ENCODE results near the gene APOC3.
A peak's percentile ranks its signal among the peaks of the same experiment; 100 is the strongest.

APOC3 gene

DNA sequence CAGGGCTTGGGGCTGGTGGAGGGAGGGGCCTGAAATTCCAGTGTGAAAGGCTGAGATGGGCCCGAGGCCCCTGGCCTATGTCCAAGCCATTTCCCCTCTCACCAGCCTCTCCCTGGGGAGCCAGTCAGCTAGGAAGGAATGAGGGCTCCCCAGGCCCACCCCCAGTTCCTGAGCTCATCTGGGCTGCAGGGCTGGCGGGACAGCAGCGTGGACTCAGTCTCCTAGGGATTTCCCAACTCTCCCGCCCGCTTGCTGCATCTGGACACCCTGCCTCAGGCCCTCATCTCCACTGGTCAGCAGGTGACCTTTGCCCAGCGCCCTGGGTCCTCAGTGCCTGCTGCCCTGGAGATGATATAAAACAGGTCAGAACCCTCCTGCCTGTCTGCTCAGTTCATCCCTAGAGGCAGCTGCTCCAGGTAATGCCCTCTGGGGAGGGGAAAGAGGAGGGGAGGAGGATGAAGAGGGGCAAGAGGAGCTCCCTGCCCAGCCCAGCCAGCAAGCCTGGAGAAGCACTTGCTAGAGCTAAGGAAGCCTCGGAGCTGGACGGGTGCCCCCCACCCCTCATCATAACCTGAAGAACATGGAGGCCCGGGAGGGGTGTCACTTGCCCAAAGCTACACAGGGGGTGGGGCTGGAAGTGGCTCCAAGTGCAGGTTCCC lies at the start of gene APOC3:
APOC3 (plus strand) TSS at position 383 of the 659 bp plus-strand sequence. CDS start 676 bp downstream, outside the sequence.
- Histone ChIP-seq H3K27me3 (ENCODE audit: low read depth, low read length) (no peaks in the 10 kb centered on the region), H3K27ac (ENCODE audit: low read length) (no peak within 1 kb of the TSS), H3K9me3 (ENCODE audit: control insufficient read depth in 1 of 2, low read length in 2 of 2) (no peaks in the 10 kb centered on the region), H3K4me3 (ENCODE audit: low read depth in 1 of 2, low read length in 2 of 2) (no peak within 1 kb of the TSS), H3K4me1 (ENCODE audit: control insufficient read depth in 1 of 2, insufficient read depth in 2 of 2, low read length in 2 of 2) (peaks cover 0 to under 1% of the 10 kb centered on the region in 2 donors), H3K36me3 (ENCODE audit: control insufficient read depth in 1 of 2, insufficient read depth in 2 of 2, low read length in 2 of 2) (no peaks in the 10 kb centered on the region)

DNA sequence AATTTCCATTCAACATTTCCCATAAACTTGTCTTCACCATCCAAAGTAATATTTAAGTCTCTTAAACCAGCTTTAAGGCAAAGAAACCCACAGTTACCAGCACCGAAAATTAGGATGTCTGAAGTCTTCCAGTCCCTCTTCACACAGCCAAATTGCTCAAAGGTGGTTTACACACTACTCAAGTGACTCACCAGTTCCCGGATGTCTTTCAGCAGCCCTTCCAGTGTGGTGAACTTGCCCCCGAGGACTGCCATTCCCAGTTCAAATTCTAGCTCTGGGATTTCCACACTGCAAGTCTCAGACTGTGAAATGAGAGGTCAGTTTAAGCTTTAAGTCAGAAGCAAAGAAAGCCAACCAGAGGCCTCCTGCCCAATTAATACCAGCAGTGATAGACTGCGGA lies 47.0 kb upstream of the APOC3 start:
- Histone ChIP-seq H3K9me3 (ENCODE audit: control insufficient read depth in 1 of 2, low read length in 2 of 2) (no peaks in the 10 kb centered on the region), H3K4me1 (ENCODE audit: control insufficient read depth in 1 of 2, insufficient read depth in 2 of 2, low read length in 2 of 2) (peaks cover 8 to 13% of the 10 kb centered on the region in 2 donors), H3K4me3 (ENCODE audit: low read depth in 1 of 2, low read length in 2 of 2) (no peak overlapping the region), H3K36me3 (ENCODE audit: control insufficient read depth in 1 of 2, insufficient read depth in 2 of 2, low read length in 2 of 2) (peaks cover 80 to 82% of the 10 kb centered on the region in 2 donors), H3K27ac (ENCODE audit: low read length) (no peak overlapping the region), H3K27me3 (ENCODE audit: low read depth, low read length) (no peaks in the 10 kb centered on the region)

GRCh38 chr11:116786326-116786725 lies 43.4 kb upstream of the APOC3 start:
- no peaks in the 10 kb centered on the region for H3K9me3 ChIP-seq (ENCODE audit: control insufficient read depth in 1 of 2, low read length in 2 of 2)
- no peaks in the 10 kb centered on the region for H3K27me3 ChIP-seq (ENCODE audit: low read depth, low read length)
- H3K27ac ChIP-seq (ENCODE audit: low read length) = no peak overlapping the region
- peaks cover 8 to 24% of the 10 kb centered on the region in 2 donors for H3K4me1 ChIP-seq (ENCODE audit: control insufficient read depth in 1 of 2, insufficient read depth in 2 of 2, low read length in 2 of 2)
- H3K36me3 ChIP-seq (ENCODE audit: control insufficient read depth in 1 of 2, insufficient read depth in 2 of 2, low read length in 2 of 2) = peaks cover 48 to 49% of the 10 kb centered on the region in 2 donors
- H3K4me3 ChIP-seq (ENCODE audit: low read depth in 1 of 2, low read length in 2 of 2) = no peak overlapping the region

DNA sequence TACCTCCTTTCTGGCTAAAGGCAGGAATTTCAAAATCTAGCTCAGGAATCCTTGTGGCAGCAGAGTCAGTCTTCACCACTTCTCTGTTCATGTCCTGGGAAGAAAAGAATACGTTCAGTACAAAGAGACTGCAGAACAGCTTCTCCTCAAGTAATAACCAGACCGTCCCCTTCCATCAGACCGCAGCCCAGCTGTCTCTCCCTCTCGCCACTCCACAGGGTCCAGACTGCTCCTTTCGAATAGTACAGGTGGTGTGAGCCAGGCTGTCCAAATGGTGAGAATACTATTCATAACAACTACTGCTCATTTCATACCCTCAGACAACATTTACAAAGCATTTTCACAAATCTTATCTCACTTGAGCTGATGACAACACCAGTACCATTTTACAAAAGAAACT lies 42.7 kb upstream of the APOC3 start:
- peak overlapping the region; percentile 92 for H3K27ac ChIP-seq (ENCODE audit: low read length)

DNA sequence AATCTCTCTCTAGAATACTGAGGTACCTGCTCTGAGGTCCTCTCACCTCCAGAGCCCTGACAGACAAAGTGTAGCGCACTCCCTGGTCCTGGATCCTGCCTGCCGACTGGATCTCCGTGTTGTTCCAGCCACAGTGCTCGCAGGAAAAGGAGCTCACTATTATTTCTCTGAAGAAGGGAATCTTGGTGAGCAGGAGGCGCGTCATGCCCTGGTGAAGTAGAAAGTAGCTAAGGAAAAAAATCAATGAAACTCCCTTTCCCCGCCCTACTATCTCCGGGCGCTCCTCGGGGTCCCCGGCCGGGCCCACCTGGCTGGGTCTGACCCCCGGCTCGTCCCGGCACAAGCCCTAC lies 42.3 kb upstream of the APOC3 start:
- peak overlapping the region; percentile 86 to 94 for H3K4me3 ChIP-seq (ENCODE audit: low read depth in 1 of 2, low read length in 2 of 2)
- peaks cover 8 to 29% of the 10 kb centered on the region in 2 donors for H3K4me1 ChIP-seq (ENCODE audit: control insufficient read depth in 1 of 2, insufficient read depth in 2 of 2, low read length in 2 of 2)
- peak overlapping the region; percentile 92 for H3K27ac ChIP-seq (ENCODE audit: low read length)
- peaks cover 38 to 42% of the 10 kb centered on the region in 2 donors for H3K36me3 ChIP-seq (ENCODE audit: control insufficient read depth in 1 of 2, insufficient read depth in 2 of 2, low read length in 2 of 2)
- H3K9me3 ChIP-seq (ENCODE audit: control insufficient read depth in 1 of 2, low read length in 2 of 2) = no peaks in the 10 kb centered on the region
- H3K27me3 ChIP-seq (ENCODE audit: low read depth, low read length) = no peaks in the 10 kb centered on the region

More for the DNA sequence above, 42.7 kb upstream of the APOC3 start:
- peaks cover 8 to 29% of the 10 kb centered on the region in 2 donors for H3K4me1 ChIP-seq (ENCODE audit: control insufficient read depth in 1 of 2, insufficient read depth in 2 of 2, low read length in 2 of 2)
- peak overlapping the region; percentile 86 to 94 for H3K4me3 ChIP-seq (ENCODE audit: low read depth in 1 of 2, low read length in 2 of 2)
- no peaks in the 10 kb centered on the region for H3K27me3 ChIP-seq (ENCODE audit: low read depth, low read length)
- no peaks in the 10 kb centered on the region for H3K9me3 ChIP-seq (ENCODE audit: control insufficient read depth in 1 of 2, low read length in 2 of 2)
- peaks cover 42 to 46% of the 10 kb centered on the region in 2 donors for H3K36me3 ChIP-seq (ENCODE audit: control insufficient read depth in 1 of 2, insufficient read depth in 2 of 2, low read length in 2 of 2)

DNA sequence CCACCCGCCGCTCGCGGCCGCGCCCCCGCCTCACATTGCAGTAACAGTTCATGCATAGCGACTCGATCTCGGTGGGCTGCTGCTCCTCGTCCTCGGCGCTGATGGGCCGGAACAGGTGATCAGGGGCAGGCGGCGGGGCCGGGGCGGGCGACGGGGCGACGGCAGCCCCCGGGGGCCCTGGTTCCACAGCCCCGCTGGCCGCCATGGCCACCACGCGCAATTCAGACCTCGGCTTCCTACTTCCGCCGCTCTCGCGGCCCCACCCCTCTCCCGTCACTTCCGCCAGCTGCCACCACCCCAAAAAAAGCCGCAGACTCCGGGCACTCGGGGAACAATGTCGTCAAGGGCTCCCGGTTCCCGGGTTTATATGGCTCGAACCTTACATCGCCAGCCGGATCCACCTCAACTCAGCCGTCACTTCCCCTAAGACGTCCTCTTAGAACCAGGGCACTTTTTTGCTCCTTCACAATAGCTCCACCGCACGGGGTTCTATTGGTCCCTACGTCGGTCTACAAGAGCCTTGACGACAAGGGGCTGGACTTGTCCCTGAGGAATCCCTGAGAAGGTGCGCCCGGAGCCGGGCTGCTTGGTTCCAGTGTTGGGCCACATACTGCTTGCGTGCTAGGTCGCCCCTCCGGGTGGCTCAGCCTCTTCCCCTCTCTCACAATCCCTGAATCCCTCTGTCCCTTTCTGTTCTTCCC lies 41.8 kb upstream of the APOC3 start, which contains the start of gene ZPR1:
ZPR1 (minus strand) TSS at position 238 of the 701 bp plus-strand sequence; CDS start at position 205, 33 bp downstream.
- Histone ChIP-seq H3K27ac (ENCODE audit: low read length) (peak within 1 kb of the TSS; percentile 92), H3K27me3 (ENCODE audit: low read depth, low read length) (no peaks in the 10 kb centered on the region), H3K9me3 (ENCODE audit: control insufficient read depth in 1 of 2, low read length in 2 of 2) (no peaks in the 10 kb centered on the region), H3K4me1 (ENCODE audit: control insufficient read depth in 1 of 2, insufficient read depth in 2 of 2, low read length in 2 of 2) (peaks cover 8 to 29% of the 10 kb centered on the region in 2 donors), H3K36me3 (ENCODE audit: control insufficient read depth in 1 of 2, insufficient read depth in 2 of 2, low read length in 2 of 2) (peaks cover 32 to 36% of the 10 kb centered on the region in 2 donors), H3K4me3 (ENCODE audit: low read depth in 1 of 2, low read length in 2 of 2) (peak within 1 kb of the TSS; percentile 86 to 94)

GRCh38 chr11:116788534-116788933 lies 41.2 kb upstream of the APOC3 start:
- Histone ChIP-seq H3K9me3 (ENCODE audit: control insufficient read depth in 1 of 2, low read length in 2 of 2) (no peaks in the 10 kb centered on the region), H3K27me3 (ENCODE audit: low read depth, low read length) (no peaks in the 10 kb centered on the region), H3K4me3 (ENCODE audit: low read depth in 1 of 2, low read length in 2 of 2) (peak overlapping the region; percentile 86 to 94), H3K36me3 (ENCODE audit: control insufficient read depth in 1 of 2, insufficient read depth in 2 of 2, low read length in 2 of 2) (peaks cover 26 to 30% of the 10 kb centered on the region in 2 donors), H3K27ac (ENCODE audit: low read length) (peak overlapping the region; percentile 92), H3K4me1 (ENCODE audit: control insufficient read depth in 1 of 2, insufficient read depth in 2 of 2, low read length in 2 of 2) (peaks cover 8 to 29% of the 10 kb centered on the region in 2 donors)

- H3K27ac ChIP-seq (ENCODE audit: low read length) = no peak overlapping the region
- peak overlapping the region in 1 of 2 donors; percentile 94 for H3K4me3 ChIP-seq (ENCODE audit: low read depth in 1 of 2, low read length in 2 of 2)
- H3K36me3 ChIP-seq (ENCODE audit: control insufficient read depth in 1 of 2, insufficient read depth in 2 of 2, low read length in 2 of 2) = peaks cover 25 to 26% of the 10 kb centered on the region in 2 donors
- no peaks in the 10 kb centered on the region for H3K9me3 ChIP-seq (ENCODE audit: control insufficient read depth in 1 of 2, low read length in 2 of 2)
- no peaks in the 10 kb centered on the region for H3K27me3 ChIP-seq (ENCODE audit: low read depth, low read length)
- H3K4me1 ChIP-seq (ENCODE audit: control insufficient read depth in 1 of 2, insufficient read depth in 2 of 2, low read length in 2 of 2) = peaks cover 8 to 29% of the 10 kb centered on the region in 2 donors
Measured at GRCh38 chr11:116788975-116789374, 40.7 kb upstream of the APOC3 start.

DNA sequence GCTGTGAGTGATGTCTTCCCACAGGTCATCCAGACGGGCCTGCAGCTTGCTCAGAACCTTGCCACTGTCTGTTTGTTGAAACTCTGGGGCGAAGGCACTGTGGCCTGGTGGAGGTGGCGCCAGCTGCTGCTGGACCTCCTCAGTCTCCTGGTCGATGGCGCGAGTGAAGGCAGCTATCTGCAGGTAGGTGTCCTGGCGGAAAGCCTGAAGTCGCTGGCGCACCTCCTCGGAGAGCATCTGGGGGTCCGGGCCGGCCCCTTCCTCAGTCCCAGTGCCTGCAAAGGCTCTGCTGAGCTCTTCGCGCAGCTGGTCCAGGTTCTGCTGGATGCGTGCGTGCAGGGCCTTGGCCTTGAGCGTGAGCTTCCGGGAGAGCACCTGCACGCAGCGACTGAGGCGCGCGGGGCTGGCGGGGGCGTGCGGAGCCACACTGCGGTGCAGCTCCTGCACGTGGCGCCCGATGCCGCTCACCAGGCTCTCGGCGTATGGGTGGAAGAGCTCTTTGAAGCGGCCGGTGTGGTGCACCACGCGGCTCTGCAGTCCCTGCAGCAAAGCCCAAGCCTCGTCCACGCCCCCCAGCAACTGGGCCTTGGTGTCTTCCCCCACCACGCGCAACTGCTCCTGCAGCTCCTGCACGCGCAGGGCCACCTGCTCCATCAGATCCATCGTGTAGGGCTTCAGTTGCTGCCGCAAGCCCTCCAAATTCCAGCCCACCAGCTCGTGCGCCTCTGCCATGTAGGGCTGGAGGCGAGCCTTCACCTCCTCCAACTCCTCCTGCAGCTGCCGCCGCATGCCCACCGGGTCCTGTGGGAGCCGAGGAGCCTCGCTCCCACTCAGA lies 39.3 kb upstream of the APOC3 start:
- Histone ChIP-seq H3K27ac (ENCODE audit: low read length) (no peak overlapping the region), H3K36me3 (ENCODE audit: control insufficient read depth in 1 of 2, insufficient read depth in 2 of 2, low read length in 2 of 2) (peaks cover 10 to 12% of the 10 kb centered on the region in 2 donors), H3K4me1 (ENCODE audit: control insufficient read depth in 1 of 2, insufficient read depth in 2 of 2, low read length in 2 of 2) (peaks cover 8 to 29% of the 10 kb centered on the region in 2 donors), H3K4me3 (ENCODE audit: low read depth in 1 of 2, low read length in 2 of 2) (no peak overlapping the region), H3K9me3 (ENCODE audit: control insufficient read depth in 1 of 2, low read length in 2 of 2) (no peaks in the 10 kb centered on the region), H3K27me3 (ENCODE audit: low read depth, low read length) (no peaks in the 10 kb centered on the region)

DNA sequence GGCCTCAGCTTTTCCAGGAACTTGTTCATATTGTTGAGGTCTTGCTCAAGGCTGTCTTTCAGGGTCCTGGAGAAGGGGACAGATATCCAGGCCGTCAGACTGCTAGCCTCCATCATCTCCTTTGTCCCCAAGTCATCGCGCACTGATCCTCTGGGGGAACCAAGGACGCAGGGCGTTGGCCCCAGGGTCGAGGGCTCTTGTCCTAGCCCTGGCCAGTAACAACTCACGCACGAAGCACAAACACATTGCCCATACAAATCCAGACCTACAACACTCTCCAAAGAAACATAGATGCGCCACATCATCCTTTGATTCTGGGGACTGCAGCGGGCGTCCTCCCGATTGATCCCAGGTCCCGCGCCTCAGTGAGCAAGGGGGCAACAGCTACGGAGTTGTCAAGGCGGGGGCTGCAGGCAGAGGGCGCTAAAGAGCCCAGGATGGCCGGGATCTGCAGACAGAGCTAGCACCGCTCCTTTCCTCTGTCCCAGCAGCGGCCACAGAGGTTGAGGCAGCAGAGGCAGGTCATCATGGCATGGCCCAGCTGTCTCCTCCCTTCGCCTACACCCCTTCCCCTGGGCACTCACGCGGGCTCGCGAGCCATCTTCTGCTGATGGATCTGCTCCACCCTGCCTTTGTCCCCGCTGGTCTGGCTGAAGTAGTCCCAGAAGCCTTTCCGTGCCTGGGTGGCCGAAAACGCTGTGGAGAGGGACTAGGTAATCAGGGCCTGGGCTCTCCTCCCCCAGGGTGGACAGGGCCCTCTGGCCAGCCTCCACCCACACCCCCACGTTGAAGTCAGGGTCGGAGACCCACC lies 38.5 kb upstream of the APOC3 start:
- Histone ChIP-seq H3K4me3 (ENCODE audit: low read depth in 1 of 2, low read length in 2 of 2) (no peak overlapping the region), H3K9me3 (ENCODE audit: control insufficient read depth in 1 of 2, low read length in 2 of 2) (no peaks in the 10 kb centered on the region), H3K4me1 (ENCODE audit: control insufficient read depth in 1 of 2, insufficient read depth in 2 of 2, low read length in 2 of 2) (peaks cover 8 to 29% of the 10 kb centered on the region in 2 donors), H3K27me3 (ENCODE audit: low read depth, low read length) (no peaks in the 10 kb centered on the region), H3K27ac (ENCODE audit: low read length) (no peak overlapping the region), H3K36me3 (ENCODE audit: control insufficient read depth in 1 of 2, insufficient read depth in 2 of 2, low read length in 2 of 2) (peaks cover 3 to 4% of the 10 kb centered on the region in 2 donors)

All from muscle layer of duodenum (tissue), 2 donors.